Upper lobe of right lung (tissue), 1 donor: ENCODE data around the gene HIVEP3. TPM values are rescaled to one million over a fixed set of nuclear protein-coding genes. Genes with fewer than 3 reads are reported as not detected.
A peak's percentile ranks its signal among the peaks of the same experiment; 100 is the strongest.

Source experiments
- ATAC-seq: fragments of 200-7000 bp; cut with Tn5 transposase; one replicate; pipeline ENCODE4 v1.9.1; 2020; ENCODE audit warnings: mild to moderate bottlenecking, moderate library complexity
- DNase-seq: peaks from one replicate; pipeline ENCODE4 v3.0.0-alpha.2; 2020
- H3K27ac ChIP-seq: fragments of 200-600 bp; one replicate; pipeline ENCODE4 v1.8.0; 2022
- H3K27me3 ChIP-seq: fragments of 200-600 bp; one replicate; pipeline ENCODE4 v1.8.0; 2022; ENCODE audit warnings: mild to moderate bottlenecking
- H3K36me3 ChIP-seq: fragments of 200-600 bp; one replicate; pipeline ENCODE4 v1.8.0; 2022
- H3K4me1 ChIP-seq: fragments of 200-600 bp; one replicate; pipeline ENCODE4 v1.8.0; 2022
- H3K4me3 ChIP-seq: fragments of 200-600 bp; one replicate; pipeline ENCODE4 v1.8.0; 2022; ENCODE audit warnings: mild to moderate bottlenecking
- H3K9me3 ChIP-seq: fragments of 200-600 bp; one replicate; pipeline ENCODE4 v1.8.0; 2022
- CTCF ChIP-seq: fragments of 200-600 bp; IDR thresholded peaks from one replicate; pipeline ENCODE4 v1.8.0; 2022; ENCODE audit warnings: antibody characterized with exemption
- intact Hi-C: fragments of 100-400 bp; cut with DNase I; formaldehyde crosslinking; loops from one replicate; pipeline ENCODE4 v1.11.0; 2022
- total RNA-seq: library from RNA; stranded (reverse); fragmentation: NEBNext Ultra II Directional; extraction: Animal tissue kit (Norgen Biotek cat#: 25700); gene quantifications from one replicate; pipeline ENCODE4 v1.2.1, GENCODE V29; 2021
- donor health status: DM: no; HTN: yes; CAD: no; lungs with severe emphysema.

The HIVEP3 gene
- total RNA-seq, 1 donor from 2014 or later: 16.6 TPM

GRCh38 chr1:41473738-41474362, 444.9 kb downstream of the HIVEP3 start:
- no peak overlapping the region for H3K4me3 ChIP-seq
- ATAC-seq (no peak), DNase-seq (no peak)
- H3K36me3 ChIP-seq: no peaks in the 10 kb centered on the region
- intact Hi-C loops: no loop called here
- no peaks in the 10 kb centered on the region for H3K9me3 ChIP-seq
- no peaks in the 10 kb centered on the region for H3K27me3 ChIP-seq
- peak overlapping the region; percentile 60 for H3K27ac ChIP-seq
- peaks cover 26% of the 10 kb centered on the region for H3K4me1 ChIP-seq
- no peak for TF ChIP-seq CTCF

GRCh38 chr1:41471658-41472057, 447.1 kb downstream of the HIVEP3 start:
- peaks cover 19% of the 10 kb centered on the region for H3K4me1 ChIP-seq
- H3K27me3 ChIP-seq: no peaks in the 10 kb centered on the region
- H3K27ac ChIP-seq: no peak overlapping the region
- no peaks in the 10 kb centered on the region for H3K36me3 ChIP-seq
- no peaks in the 10 kb centered on the region for H3K9me3 ChIP-seq
- TF ChIP-seq CTCF: no peak
- H3K4me3 ChIP-seq: no peak overlapping the region
- ATAC-seq (no peak), DNase-seq (no peak)
- intact Hi-C loops: no loop called here

GRCh38 chr1:41469706-41470105, 449.0 kb downstream of the HIVEP3 start:
- peaks cover 8% of the 10 kb centered on the region for H3K4me1 ChIP-seq
- H3K27me3 ChIP-seq: no peaks in the 10 kb centered on the region
- intact Hi-C loops: no loop called here
- no peak overlapping the region for H3K4me3 ChIP-seq
- ATAC-seq (no peak), DNase-seq (no peak)
- H3K36me3 ChIP-seq: no peaks in the 10 kb centered on the region
- no peaks in the 10 kb centered on the region for H3K9me3 ChIP-seq
- no peak for TF ChIP-seq CTCF
- no peak overlapping the region for H3K27ac ChIP-seq

GRCh38 chr1:41468122-41468762, 450.5 kb downstream of the HIVEP3 start:
- no peak for TF ChIP-seq CTCF
- Histone ChIP-seq H3K36me3 (no peaks in the 10 kb centered on the region), H3K4me3 (no peak overlapping the region), H3K4me1 (no peaks in the 10 kb centered on the region), H3K27ac (no peak overlapping the region), H3K9me3 (no peaks in the 10 kb centered on the region), H3K27me3 (no peaks in the 10 kb centered on the region)
- ATAC-seq (no peak), DNase-seq (no peak)
- intact Hi-C loops: no loop called here

GRCh38 chr1:41467673-41468072, 451.0 kb downstream of the HIVEP3 start:
- Histone ChIP-seq H3K4me3 (no peak overlapping the region), H3K9me3 (no peaks in the 10 kb centered on the region), H3K27me3 (no peaks in the 10 kb centered on the region), H3K4me1 (no peaks in the 10 kb centered on the region), H3K27ac (no peak overlapping the region), H3K36me3 (no peaks in the 10 kb centered on the region)
- intact Hi-C loops: no loop called here
- DNase-seq (no peak), ATAC-seq (no peak)
- TF ChIP-seq CTCF: no peak
